ENCODE data around the gene SIT1. TPM values are rescaled to one million over a fixed set of nuclear protein-coding genes. Genes with fewer than 3 reads are reported as not detected.
A peak's percentile ranks its signal among the peaks of the same experiment; 100 is the strongest.

SIT1 gene
- polyA plus RNA-seq, 3 donors: 0.27 to 0.36 TPM; not detected in 1

DNA sequence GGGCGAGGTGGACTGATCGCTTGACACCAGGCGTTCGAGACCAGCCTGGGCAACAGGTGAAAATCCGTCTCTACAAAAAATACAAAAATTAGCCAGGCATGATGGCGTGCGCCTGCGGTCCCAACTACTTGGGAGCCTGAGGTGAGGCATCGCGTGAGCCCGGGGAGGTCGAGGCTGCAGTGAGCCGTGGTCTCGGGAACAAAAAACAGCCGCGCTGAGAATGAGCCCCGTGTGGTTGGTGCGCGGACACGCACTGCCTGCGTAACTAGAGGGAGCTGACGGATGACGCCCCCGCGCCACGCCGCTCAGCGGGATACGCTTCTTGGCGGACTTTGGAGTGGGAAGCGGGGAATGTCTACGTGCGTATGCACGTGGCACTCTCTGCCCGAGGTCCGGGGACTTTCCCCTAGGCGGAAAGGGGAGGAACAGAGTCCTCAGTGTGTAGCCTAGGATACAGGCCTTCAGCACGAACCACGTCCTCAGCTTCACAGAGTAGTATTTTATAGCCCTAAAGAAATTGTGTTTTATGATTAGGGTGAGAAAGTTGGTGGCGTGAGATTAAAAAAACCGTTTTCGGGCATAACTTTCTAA is 6.9 kb upstream of the SIT1 start, which contains the start of gene RMRP:
Gene RMRP, minus strand, starts transcription at position 474 of the 591 bp plus-strand sequence.
- Histone ChIP-seq H3K4me2 (replicated peaks; ENCODE audit: extremely low read depth, low read length, poor library complexity, severe bottlenecking) (peak within 1 kb of the TSS; percentile 92), H4K20me1 (ENCODE audit: insufficient read depth, low read length) (no peaks in the 10 kb centered on the region), H3K36me3 (replicated peaks in 1 of 2; ENCODE audit: control insufficient read depth in 1 of 2, insufficient read depth in 2 of 2, low read length in 2 of 2) (peaks cover 10 to 14% of the 10 kb centered on the region in 2 donors), H2AFZ (ENCODE audit: insufficient read depth, low read depth, low read length, poor library complexity, severe bottlenecking) (peak within 1 kb of the TSS; percentile 90), H3K79me2 (ENCODE audit: insufficient read depth, low read length) (peaks cover 14% of the 10 kb centered on the region), H3K9ac (ENCODE audit: insufficient read depth, low read length, poor library complexity, severe bottlenecking) (peak within 1 kb of the TSS; percentile 88), H3K4me3 (replicated peaks in 1 of 3; ENCODE audit: low read depth in 2 of 3, low read length in 3 of 3) (peak within 1 kb of the TSS; percentile 83 to 94 (median 88)), H3K9me3 (replicated peaks in 1 of 2; ENCODE audit: control insufficient read depth in 1 of 2, insufficient read depth in 1 of 2, low read length in 2 of 2) (no peaks in the 10 kb centered on the region), H3K27ac (ENCODE audit: low read depth in 1 of 2, low read length in 2 of 2) (peak within 1 kb of the TSS; percentile 85 to 98), H3K4me1 (ENCODE audit: control insufficient read depth in 1 of 2, insufficient read depth in 2 of 2, low read length in 2 of 2) (peaks cover 29 to 43% of the 10 kb centered on the region in 2 donors), H3K27me3 (ENCODE audit: control insufficient read depth in 2 of 2, insufficient read depth in 2 of 2, low read length in 2 of 2) (no peaks in the 10 kb centered on the region)
- Mint-ChIP-seq H3K9me3 (no peaks in the 10 kb centered on the region), H3K4me3 (peak within 1 kb of the TSS; percentile 87 to 90), H3K27ac (peak within 1 kb of the TSS; percentile 95 to 100 (median 98)), H3K36me3 (peaks cover 19 to 22% of the 10 kb centered on the region in 2 donors), H3K4me1 (peaks cover 43% of the 10 kb centered on the region), H3K27me3 (ENCODE audit: low read depth in 3 of 3) (peaks cover 0 to 8% (median 5%) of the 10 kb centered on the region in 3 donors)
- DNase-seq: peak; percentile 94 to 99 (median 95)
- TF ChIP-seq, protein P1, sequence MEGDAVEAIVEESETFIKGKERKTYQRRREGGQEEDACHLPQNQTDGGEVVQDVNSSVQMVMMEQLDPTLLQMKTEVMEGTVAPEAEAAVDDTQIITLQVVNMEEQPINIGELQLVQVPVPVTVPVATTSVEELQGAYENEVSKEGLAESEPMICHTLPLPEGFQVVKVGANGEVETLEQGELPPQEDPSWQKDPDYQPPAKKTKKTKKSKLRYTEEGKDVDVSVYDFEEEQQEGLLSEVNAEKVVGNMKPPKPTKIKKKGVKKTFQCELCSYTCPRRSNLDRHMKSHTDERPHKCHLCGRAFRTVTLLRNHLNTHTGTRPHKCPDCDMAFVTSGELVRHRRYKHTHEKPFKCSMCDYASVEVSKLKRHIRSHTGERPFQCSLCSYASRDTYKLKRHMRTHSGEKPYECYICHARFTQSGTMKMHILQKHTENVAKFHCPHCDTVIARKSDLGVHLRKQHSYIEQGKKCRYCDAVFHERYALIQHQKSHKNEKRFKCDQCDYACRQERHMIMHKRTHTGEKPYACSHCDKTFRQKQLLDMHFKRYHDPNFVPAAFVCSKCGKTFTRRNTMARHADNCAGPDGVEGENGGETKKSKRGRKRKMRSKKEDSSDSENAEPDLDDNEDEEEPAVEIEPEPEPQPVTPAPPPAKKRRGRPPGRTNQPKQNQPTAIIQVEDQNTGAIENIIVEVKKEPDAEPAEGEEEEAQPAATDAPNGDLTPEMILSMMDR (IDR thresholded peaks at IDR 0.05): no peak
- WGBS (ENCODE audit: insufficient coverage): under 1% methylated on average over 30 of the region's 42 CpGs
- intact Hi-C loops (cut with micrococcal nuclease): loop anchor here (1.0 to 5.0 kb wide), 6 partner anchors 11 to 545 kb away; partner anchors contain the start of genes CREB3 (in 1 of the 2), TESK1 (in 1 of the 2) and TLN1 (in 1 of the 2)

GRCh38 chr9:35656831-35657545 is 6.3 kb upstream of the SIT1 start:
- Histone ChIP-seq H3K27ac (ENCODE audit: low read depth in 1 of 2, low read length in 2 of 2) (peak overlapping the region; percentile 85 to 98), H3K4me1 (ENCODE audit: control insufficient read depth in 1 of 2, insufficient read depth in 2 of 2, low read length in 2 of 2) (peaks cover 35 to 43% of the 10 kb centered on the region in 2 donors), H2AFZ (ENCODE audit: insufficient read depth, low read depth, low read length, poor library complexity, severe bottlenecking) (peak overlapping the region; percentile 90), H3K36me3 (replicated peaks in 1 of 2; ENCODE audit: control insufficient read depth in 1 of 2, insufficient read depth in 2 of 2, low read length in 2 of 2) (peaks cover 10 to 14% of the 10 kb centered on the region in 2 donors), H3K9ac (ENCODE audit: insufficient read depth, low read length, poor library complexity, severe bottlenecking) (peak overlapping the region; percentile 88), H3K27me3 (ENCODE audit: control insufficient read depth in 2 of 2, insufficient read depth in 2 of 2, low read length in 2 of 2) (no peaks in the 10 kb centered on the region), H3K9me3 (replicated peaks in 1 of 2; ENCODE audit: control insufficient read depth in 1 of 2, insufficient read depth in 1 of 2, low read length in 2 of 2) (no peaks in the 10 kb centered on the region), H3K4me3 (replicated peaks in 1 of 3; ENCODE audit: low read depth in 2 of 3, low read length in 3 of 3) (peak overlapping the region; percentile 83 to 94 (median 88)), H3K79me2 (ENCODE audit: insufficient read depth, low read length) (peaks cover 10% of the 10 kb centered on the region), H4K20me1 (ENCODE audit: insufficient read depth, low read length) (no peaks in the 10 kb centered on the region), H3K4me2 (replicated peaks; ENCODE audit: extremely low read depth, low read length, poor library complexity, severe bottlenecking) (peak overlapping the region; percentile 92)
- TF ChIP-seq, protein P1 (IDR thresholded peaks at IDR 0.05): no peak
- peak overlapping the region; percentile 87 to 90 for H3K4me3 Mint-ChIP-seq
- WGBS (ENCODE audit: insufficient coverage): 36% methylated on average over 20 of the region's 25 CpGs
- H3K36me3 Mint-ChIP-seq: peaks cover 18 to 19% of the 10 kb centered on the region in 2 donors
- peaks cover 40% of the 10 kb centered on the region for H3K4me1 Mint-ChIP-seq
- H3K27me3 Mint-ChIP-seq (ENCODE audit: low read depth in 3 of 3): peaks cover 0 to 8% (median 5%) of the 10 kb centered on the region in 3 donors
- intact Hi-C loops (cut with micrococcal nuclease): loop anchor here (1.0 to 5.0 kb wide), 6 partner anchors 11 to 545 kb away; partner anchors contain the start of genes CREB3 (in 1 of the 2), TESK1 (in 1 of the 2) and TLN1 (in 1 of the 2)
- no peaks in the 10 kb centered on the region for H3K9me3 Mint-ChIP-seq
- no peak for DNase-seq
- H3K27ac Mint-ChIP-seq: peak overlapping the region; percentile 95 to 100 (median 98)
